GM19397 (cell line): ENCODE data around the gene ATP1A1.

Source experiments
- ATAC-seq: cut with Tn5 transposase; IDR thresholded peaks from one replicate; pipeline ENCODE4 v1.9.1; 2021; ENCODE audit warnings: mild to moderate bottlenecking, moderate library complexity; ENCODE audit not compliant: unreplicated experiment

Gene ATP1A1

DNA sequence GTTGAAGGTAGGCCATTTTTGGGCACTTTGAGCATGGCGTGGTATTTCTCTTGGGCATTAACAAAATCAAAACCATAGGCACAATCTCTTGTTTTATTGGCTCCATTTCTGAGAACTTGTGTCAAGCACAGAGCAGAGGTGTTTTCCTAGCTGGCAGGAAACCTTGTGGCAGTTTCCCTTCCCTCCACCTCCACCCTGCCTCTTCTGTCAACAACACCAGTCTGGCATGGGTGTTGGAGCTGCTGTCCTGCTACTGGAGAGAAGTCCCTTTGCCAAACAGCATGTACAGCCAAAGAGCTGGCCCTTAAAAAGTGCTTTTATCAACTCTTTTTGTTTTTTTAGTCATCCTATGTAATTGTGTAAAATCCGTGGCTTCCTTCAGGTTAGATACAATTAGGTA, 16.0 kb downstream of the ATP1A1 start:
- no peak for ATAC-seq

DNA sequence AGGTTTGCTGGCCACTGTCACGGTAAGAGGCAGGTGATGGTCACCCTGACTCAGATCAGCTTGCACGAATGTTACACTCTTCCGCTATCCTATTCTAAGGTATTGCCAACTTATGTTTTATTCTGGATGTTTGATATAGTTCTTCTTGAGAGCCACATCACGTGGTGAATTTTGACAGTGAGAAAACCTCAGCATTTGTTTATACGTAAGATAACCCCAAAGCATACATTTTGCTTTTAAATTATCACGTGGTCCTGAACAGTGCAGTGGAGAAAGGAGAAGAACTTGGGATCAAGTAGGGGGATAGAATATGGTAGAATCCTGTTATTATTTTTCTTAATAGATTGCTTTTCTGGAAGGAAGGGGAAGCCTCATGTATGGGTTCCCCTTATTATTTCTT, 16.6 kb downstream of the ATP1A1 start:
- ATAC-seq = no peak

DNA sequence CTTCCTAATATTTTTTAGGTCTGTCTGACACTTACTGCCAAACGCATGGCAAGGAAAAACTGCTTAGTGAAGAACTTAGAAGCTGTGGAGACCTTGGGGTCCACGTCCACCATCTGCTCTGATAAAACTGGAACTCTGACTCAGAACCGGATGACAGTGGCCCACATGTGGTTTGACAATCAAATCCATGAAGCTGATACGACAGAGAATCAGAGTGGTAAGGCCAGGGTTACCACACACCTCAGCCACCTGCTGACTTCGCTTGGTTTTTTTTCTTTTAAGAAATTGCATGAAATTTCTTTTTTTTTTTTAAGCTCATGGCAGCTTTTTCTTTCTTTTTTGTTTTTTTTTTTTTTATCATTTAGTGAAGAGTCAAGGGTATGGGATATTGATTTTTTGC, 17.2 kb downstream of the ATP1A1 start:
- peak; percentile 55 for ATAC-seq

DNA sequence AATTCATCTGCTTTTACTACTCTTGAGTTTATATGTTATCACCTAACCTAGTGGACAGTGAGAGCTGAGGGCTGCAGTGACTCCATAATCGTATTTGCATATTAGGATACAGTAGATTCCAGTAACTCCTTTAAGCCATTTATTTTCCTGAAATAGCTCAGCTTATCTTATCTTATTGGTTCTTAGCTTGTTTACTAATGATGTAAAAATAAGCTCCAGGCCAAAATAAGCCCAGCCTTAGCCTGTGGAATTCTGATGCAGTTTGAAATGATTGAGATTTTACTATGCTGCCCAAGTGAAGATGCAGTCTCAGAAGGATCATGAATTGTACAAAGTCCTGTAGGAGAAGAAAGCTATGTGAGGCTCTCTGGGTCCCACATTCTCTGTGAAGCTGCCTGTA, 18.1 kb downstream of the ATP1A1 start:
- no peak for ATAC-seq

DNA sequence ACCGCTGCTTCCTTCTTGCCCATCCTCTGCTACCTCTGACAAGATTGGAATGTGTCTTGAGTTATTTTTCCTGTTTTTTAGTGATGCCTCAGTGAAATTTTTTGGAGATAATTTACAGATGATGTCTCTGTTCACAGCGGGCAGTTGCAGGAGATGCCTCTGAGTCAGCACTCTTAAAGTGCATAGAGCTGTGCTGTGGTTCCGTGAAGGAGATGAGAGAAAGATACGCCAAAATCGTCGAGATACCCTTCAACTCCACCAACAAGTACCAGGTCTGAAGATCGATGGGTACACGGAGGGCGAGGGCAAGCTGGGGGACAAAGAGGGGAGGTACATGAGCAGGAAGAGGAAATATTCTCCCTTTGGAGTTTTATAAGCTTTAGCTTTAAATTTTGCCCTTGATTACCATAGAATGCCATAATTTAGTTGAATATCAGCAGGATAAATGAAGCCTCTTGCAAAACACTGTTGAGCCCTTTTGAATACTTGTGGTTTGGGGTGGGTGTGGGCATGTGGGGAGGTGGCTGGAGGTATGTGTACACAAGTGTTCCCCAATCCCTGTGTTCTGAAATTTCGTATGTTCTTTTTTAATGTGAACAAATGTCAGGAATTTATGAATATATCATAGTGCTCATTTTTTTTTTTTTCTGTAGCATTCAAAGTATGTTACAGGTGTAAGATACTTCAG, 19.8 kb downstream of the ATP1A1 start:
- no peak for ATAC-seq

DNA sequence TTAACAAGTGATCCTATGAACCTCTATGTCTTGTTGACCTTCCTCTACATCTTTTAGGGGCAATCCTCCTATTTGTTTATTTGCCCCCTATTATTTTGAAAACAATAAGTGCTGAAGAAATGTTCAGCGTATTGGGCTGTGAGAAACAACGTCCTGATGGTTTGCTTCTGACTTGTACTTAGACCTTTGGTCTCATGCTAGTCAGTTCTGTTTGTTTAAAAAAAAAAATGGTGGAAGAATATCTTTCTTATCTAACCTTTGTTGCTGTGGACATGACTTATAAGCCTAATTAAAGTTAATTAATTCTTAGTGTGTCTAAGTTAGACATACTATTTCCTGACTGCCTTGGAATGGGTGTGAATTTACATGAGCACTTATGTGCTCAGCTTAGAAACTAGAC, 20.7 kb downstream of the ATP1A1 start:
- no peak for ATAC-seq

DNA sequence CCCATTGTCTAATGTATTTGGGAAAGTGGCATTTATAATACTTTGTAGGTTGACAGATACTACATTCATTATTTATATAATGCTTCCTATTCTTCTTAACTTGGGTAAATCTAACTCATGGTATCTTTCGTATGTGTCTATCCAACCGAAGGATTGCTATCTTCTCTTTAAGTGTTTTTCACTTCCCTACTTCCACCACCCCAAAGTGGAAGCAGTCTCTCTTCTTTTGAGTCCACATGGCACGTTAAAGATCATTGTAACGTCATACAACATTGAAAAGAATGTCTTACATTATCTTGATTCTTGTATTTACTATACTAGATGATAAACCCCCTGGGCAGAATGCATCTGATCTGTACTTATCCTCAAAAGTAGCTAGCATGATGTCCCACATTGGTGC, 21.2 kb downstream of the ATP1A1 start:
- ATAC-seq = no peak

DNA sequence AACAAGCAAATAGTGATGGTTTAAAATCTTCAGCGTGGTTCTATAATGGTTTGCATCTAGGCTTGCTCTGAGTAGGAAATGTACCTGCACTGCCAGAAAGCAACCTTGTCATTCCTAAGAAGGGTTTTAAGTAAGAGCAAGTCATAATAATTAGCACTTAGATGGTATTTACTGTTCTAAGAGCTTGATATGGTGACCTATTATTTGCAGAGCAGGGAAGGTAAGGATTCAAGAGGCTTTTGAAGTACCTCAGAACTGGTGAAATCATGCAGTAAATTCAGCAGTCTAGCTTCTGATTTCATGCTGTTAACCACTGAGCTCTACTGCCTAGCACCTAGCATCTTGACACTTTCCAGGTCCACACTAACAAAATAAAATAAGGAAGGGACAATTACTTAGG, 23.7 kb downstream of the ATP1A1 start:
- ATAC-seq = no peak

DNA sequence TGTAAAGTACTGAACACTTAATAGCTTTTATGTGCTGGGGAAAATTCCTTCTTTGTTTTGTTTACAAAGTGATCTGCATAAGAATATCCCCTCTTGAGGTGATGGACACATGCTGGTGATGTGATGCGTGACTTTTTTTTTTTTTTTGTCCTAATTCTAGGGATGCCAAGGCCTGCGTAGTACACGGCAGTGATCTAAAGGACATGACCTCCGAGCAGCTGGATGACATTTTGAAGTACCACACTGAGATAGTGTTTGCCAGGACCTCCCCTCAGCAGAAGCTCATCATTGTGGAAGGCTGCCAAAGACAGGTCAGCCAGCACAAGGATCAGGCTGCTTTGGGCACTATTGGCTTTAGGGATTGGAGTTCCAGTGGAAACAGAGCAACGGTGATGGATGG, 24.7 kb downstream of the ATP1A1 start:
- ATAC-seq = no peak

DNA sequence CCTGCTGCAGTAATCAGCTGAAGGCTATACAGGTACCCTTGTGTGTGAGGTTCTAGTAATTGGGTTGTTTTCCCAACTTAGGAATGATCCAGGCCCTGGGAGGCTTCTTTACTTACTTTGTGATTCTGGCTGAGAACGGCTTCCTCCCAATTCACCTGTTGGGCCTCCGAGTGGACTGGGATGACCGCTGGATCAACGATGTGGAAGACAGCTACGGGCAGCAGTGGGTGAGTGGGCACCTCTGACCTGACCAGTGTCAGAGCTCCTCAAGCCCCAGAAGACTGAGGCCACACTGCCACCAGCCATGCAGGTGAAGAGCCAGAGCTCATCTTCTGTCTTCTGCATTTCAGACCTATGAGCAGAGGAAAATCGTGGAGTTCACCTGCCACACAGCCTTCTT, 27.7 kb downstream of the ATP1A1 start:
- ATAC-seq = no peak

DNA sequence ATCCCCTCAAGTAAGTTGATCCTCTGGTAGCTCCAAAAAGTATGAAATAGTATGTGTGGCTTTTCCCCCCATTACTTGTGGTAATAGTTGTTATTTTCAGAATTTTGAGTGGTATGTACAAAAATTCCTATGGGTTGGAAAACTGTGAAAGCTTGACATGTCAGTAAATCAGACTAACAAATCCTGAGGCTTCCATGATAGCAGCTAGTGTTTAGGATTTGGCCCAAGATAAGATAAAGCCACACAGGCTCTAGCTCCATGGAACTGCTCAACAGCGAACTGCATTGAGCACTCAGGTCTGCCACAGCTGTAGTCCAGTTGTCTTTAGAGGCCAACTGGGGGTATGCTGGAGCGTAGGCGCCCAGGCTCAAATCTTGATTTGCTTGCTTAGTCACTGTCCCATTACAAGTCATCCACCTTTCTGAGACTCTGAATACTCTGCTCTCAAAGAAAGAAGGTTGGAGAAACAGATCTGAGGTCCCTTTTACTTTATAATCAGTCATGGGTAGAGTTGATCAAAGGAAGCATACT, 28.7 kb downstream of the ATP1A1 start:
- ATAC-seq = no peak

DNA sequence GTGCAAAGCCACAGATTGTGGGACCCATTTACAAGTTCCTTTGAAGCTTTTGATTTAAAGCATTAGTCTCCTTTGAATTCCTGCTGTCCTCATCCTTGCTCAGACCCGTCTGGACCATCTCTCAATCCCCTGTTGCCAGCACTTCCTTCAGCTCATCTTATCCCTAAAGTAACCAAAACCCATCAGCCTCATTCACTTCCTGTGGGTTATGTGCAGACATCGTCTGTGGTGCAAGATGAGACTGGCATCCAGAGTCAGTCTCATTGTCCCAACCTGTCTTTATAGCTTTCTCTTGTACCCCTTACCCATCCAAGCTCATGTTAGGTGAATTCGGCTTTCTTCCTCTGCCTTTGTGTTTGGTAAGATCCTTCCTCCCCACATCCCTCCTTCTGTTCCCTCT, 29.3 kb downstream of the ATP1A1 start:
- no peak for ATAC-seq

DNA sequence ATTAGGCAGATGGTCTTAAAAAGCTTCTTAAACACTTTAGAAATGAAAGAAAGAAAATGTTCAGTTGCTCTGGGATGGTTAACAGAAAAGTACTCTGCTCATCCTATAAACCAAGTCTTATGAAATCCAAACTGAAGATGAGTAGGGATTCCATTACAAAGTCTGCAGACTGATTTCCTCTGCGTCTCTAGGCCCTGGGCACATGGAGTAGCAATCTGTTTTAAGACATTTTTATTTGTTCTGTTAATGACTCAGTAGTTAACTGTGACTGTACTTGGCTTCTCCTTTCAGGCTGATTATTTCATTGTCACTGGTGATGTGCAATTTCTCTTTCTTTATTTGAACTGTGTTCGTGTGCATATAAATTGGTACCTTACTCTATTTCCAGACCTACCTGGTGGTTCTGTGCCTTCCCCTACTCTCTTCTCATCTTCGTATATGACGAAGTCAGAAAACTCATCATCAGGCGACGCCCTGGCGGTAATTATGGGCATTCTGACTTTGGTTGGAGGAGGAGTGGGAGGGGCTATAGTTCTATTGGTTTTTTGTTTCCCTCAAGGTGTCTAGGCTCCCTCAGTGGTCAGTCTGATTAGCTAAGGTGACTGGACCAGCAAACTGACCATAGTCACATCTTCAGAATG, 30.6 kb downstream of the ATP1A1 start:
- ATAC-seq = no peak

DNA sequence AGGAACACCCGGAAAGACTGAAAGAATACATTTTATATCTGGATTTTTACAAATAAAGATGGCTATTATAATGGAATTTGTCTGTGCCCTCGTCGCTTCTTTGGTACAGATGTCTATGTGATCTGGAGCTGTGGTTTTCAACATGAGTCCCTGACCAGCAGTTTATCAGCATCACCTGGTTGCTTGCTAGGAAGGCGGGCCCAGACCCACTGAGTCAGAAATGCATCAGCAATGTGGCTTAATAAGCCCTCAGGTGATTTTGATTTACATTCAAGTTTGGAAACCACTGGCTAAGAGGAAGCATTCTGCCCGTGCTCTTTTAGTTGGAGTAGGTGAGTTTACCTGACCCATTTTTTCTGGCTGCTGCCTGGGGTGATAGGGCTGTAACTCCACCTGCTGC, 31.7 kb downstream of the ATP1A1 start:
- ATAC-seq = no peak

DNA sequence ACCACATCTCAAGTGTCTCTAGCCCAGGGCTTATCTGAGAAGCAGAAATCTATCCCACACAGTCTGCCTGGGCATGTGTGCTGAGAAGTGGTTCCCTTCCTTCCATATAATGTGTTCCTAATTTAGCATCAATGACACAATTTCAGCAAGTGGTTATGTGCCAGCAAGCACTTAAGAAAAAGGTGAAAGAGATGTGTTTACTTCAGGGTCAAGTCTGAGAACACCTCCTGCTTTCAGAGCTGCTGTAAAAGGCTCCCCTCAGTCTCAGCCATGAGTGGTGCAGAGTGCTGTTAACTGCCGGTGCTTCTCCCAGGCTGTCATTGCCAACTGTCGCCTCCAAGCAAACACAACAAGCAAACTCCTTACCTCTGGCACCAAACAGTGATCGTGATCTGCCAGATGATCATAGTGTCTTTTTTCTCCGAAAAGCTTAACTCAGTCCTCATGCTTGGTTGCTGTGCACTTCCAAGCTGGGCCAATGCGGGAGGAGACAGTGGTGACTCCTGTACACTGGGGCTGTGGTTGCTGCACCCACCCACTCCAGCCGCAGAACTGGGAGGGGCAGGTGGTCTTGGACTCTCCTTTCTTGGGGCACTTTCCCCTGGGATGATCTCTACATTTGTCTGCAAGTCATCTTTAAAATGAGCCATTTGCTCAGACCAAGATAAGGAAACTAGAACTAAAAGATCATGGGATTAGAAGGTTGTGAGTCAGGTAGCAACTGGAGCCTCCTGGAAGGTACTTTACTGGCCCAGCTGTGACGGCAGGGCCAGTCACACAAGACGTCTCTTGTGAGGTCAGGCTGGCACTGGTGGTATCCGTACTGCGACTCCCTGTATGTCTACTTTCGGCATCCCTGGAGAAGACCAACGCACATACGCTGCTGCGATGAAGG, 32.4 kb downstream of the ATP1A1 start:
- ATAC-seq = no peak

DNA sequence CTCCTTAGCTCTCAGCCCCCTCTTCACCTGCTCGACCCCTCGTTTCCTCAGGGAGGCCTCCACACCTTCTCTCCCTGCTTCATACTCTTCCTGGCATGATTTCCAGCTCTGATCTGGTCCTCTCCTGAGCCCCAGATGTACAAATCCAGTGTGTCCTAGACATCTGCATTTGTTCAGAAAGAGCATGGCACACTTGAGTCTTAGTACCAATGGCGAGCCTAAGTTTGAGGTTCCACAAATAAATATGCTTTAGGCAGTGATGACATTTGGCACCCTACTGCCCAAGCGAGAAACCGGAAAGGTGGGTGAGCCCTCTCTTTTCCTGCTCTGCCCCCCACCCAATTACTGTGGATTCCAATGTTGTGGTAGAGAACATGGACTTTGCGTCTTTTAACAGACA, 34.0 kb downstream of the ATP1A1 start:
- ATAC-seq = no peak

DNA sequence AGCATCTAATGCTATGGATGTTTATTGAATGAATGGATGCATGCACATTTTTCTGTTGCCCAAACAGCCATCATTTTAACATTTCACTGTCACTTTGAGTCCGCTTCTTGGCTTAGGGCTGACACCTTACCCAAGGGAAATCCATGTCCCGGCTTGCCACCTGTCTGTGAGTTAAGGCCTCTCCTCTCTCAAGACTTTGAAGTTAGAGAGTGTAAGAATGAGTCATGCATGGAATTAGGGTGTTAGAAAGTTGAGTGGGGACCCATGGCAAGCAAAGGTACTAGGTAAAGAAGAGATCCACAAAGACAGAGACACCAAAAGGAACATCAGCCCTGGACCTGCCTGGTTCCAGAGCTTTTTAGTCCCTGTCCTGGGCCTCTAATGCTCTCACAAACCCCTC, 35.1 kb downstream of the ATP1A1 start:
- ATAC-seq = no peak

DNA sequence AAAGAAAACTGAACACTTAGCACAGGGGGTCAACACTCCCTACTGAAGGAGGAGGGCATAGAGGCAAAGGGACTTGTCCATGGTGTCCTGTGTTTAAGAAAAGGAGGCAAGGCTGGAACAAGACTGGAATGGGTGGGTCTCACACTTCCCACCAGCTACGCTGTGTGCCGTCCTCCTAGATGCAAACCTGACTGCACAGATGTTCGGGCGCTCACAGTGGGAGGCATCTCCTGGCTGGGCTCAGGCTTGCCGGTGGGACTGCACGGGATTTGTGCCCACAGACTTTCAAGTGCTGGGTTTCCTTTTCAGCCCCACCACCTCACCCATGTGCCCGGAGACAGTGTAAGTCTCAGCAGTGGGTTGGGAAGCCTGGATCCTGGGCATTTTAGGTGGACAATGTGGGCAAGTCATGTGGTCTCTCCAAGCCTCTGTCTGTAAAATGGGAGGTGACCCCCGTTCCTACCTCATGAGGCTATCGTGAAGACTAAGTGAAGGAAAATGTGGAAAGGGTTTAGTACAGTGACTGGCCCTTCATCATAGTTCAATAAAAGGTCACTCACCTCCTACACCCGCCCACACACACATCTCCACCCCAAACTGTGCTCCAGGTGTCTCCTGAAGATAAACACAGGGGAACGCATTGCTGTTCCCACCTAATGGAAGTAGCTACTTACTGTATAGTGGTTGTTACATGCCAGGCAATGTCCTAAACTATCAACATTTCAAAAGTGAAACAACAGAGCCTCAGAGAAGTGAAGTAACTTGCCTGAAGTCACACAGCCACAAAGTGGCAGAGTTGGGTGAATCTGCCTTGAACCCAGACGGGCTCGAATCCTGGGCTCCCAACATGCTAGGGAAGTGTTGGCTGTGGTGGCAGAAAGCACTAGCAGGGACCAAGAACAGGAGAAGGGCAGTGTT, 36.0 kb downstream of the ATP1A1 start:
- no peak for ATAC-seq

DNA sequence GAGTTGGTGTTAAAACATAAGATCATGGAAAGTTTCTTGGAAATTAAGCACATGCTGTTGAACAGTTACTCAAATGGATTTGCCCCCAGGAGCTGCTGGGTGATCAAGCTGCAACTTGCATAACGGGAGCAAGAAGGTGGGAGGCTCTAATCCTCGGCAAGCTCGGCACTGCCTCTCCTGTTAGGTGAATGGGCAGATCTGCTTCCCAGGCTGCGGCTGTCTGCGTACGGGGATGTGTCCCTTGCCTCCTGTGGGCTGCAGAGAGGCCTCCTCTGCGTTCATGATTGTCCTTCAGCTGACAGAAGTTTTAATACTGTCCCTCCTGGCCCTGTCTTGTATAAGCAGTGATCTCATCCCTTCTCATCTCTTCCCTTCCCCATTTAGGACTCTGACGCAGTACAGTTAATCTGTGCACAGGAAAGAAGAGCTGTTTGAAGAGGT, 36.7 kb downstream of the ATP1A1 start:
- no peak for ATAC-seq

DNA sequence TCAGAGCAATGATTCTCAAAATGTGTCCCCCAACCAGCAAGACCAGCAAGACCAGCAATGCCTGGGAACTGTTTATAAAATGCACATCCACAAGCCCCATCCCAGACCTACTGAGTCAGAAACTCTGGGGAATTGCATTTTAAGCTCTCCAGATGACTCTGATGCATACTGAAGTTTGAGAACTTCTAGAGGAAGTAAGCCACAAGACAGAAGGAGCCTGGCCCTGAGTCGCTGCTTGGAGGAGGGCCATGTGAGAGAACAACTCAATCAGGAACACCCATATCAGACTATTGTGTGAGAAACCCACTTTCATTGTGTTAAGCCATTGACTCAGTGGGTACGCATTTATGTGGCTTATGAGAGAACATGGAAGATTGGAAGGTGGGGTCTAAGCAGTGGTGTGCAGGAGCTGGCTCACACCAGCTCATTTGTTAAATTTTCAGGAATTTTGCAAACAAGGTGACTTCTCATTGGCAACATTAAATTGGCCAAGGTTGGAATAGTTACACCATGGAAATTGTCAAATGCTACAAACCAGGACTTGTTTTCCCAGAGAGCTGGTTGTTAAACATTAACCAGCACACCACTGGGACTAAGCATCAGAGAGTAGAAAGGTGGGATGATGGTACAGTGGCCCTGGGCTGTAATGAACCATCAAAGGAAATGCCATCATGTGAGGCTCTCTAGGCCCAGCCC, 38.9 kb downstream of the ATP1A1 start:
- ATAC-seq = no peak
